Activated gamma-delta T cell treated with anti-CD3 and anti-CD28 coated beads, Interleukin-2, amount 50 U/mL, for 16 hours (primary cell): ENCODE measurements around the gene SLC27A3.
A peak's percentile ranks its signal among the peaks of the same experiment; 100 is the strongest.

ENCODE experiments used
- DNase-seq: peaks from one replicate; pipeline ENCODE4 v3.0.0-alpha.2; 2020; ENCODE audit warnings: low read depth

SLC27A3 gene

DNA sequence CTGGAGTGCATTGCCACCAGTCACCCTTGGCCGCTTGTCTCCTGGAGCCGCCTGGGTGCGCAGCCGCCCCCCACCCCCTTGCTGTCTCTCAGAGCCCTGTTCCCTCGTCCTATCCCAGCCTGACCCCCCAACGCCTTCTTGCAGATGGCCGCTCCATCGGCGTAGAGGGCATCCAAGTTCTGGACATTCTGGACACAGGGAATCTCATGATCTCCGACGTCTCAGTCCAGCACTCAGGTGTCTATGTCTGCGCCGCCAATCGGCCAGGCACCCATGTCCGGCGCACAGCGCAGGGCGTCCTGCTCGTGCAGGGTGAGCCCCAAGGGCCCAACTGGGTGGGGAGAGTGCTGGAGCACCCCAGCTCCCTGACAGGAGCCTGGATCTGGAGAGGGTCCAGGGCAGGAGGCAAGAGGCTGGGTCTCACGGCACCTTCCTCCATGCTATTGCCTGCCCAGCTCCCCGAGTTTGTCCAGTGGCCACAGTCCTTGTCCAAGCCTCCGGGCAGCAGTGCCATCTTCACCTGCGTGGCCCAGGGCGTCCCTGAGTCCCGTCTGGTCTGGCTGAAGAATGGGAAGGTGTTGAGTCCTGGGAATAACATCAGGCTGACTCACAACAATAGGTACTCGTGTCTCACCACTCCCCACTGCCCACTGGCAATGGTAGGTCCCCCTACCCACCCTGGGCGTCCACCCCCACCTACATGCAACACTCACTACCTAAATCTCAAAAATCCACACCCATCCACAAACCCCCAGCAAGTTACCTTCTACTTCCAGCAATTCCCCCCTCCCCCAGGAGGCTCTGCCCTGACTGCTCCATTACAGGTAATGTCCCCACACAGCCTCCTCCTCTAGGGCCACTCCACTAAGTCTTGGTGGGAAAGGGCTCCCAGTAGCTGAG is 24.6 kb downstream of the SLC27A3 start:
- DNase-seq, result no peak

DNA sequence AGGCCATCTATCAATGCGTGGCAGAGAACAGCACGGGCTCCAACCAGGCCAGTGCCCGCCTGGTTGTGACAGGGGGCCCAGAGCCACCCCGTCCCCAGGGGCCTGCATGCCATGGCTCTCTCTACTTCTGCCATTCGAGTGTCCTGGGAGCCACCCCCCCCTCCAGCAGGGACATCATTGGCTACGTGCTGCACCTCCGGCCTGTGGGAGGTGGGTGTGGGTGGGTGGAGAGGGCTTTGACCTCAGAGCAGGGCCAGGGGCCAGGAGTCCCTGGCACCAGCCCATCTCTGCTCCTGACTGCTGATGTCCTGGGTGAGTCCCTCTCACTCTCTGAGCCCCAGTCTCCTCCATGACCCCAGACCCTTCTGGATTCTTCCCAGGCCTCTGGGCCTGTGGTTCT is 25.3 kb downstream of the SLC27A3 start:
- DNase-seq, result no peak

GRCh38 chr1:153801028-153801625 is 25.9 kb downstream of the SLC27A3 start:
- no peak for DNase-seq

DNA sequence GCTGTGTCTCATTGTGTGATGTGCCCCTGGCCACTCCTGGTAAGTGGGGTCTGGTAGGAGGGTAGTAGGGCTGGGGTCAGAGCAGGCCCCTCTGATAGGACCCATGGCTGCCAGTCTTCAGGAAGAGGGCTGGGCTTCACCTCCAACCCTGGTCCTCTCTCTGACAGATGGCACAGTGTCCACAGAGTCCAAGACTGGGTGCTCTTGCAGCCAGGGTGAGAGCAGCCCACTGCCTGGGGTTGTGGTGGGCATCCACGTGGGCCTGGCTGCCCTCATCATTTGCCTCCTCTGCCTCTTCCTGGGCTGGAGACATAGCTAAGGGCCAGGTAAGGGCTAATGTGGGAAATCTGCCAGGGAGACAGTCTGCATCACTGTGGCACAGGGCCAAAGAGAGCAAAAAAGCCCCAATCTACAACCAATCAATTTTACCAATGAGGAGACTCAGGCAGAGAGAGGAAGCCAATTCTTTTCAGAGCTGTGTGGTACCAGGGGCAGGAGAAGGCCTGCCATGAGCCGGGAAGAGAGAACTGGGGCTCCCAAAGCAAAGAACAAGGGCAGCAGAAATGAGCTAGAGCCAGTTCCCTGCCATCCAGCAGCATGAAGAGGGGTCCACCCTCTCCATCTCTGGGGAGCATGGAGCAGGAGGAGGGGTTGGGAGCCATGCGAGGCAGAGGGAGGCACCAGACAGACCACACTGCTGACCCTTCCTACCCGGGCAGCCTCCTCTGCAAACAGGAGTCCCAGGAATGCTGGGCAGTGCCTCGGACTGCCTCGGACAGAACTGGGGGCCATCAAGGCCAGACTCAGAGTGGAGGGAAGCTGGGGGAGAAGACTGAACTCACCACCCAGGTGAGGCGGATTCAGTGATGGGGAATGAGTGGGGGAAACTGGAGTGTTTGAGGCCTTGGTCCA is 26.8 kb downstream of the SLC27A3 start:
- no peak for DNase-seq

DNA sequence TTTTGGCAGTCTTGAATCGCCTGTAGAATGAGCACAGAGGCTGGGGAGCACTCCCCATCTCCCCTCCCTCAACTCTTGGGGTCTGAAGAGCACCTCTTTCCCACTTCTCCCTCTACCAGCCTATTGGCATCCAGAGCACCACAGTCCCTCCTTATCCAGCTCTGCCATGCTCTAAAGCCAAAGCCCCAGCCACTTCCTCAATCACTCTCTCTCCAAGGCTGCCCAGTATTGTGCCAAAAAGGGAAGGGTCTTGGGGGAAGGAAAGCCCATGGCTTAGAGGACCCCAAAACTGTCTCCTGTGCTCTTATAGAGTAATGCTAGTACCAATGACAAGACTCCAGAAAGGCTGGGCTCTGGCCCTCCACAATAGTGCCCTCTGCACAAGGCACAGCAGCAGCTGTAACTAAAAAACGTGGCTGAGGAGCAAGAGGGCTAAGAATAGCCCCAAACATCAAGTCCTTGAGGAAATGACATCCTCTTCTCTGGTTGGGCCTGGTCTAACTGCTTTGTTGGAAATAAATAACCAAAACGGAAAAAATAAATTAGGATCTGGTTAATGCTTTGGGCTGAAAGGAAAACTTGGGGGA is 28.4 kb downstream of the SLC27A3 start:
- DNase-seq, result no peak

DNA sequence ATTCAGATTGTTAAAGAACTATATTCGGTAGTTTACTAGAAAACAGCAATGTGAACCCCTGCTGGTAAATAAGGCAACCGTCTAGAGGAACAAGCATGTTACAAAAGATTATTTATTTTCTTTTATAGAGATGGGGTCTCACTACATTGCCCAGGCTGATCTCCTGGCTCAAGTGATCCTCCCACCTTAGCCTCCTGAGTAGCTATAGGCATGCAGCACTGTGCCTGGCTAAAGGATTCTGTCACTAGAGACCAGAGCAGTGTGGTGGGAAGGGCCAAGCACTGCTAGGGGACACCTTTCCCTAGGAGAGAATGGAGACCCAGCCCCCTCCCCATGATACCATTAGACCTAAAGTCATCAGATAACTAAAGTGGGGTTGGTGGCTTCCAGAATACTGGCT is 28.9 kb downstream of the SLC27A3 start:
- DNase-seq, result no peak

DNA sequence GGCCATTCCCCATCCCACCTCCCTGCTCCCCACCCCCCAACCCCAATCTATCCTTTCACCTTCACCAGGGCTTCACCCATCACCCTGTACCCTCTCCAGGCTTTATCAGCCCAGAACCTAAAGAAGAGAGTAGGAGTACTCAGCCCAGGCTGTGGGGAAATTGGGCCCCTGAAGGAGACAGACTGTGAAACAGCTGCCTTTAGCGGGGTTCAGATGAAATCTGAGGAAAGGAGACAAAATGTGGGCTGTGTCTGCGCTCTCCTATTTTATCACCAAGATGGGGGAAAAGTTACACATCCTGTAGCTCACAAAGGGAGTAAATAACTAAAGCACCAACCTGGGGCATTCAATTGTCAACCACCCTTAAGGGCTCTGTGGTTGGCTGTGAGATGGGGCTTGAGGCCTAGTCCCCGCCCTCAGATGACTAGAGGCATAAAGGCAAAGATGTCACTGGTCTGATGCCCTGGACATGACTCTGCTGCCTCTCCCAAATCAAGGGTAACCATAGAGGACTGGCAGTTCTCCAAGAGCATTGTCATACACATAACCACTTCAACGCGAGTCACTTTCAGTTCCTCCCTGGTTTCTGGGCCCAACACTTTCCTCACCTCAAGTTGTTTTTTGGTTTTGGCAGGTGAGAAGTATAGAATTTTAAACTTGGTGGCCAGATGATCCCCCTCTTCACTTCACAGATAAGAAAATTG is 30.0 kb downstream of the SLC27A3 start:
- DNase-seq, result peak; percentile 61

DNA sequence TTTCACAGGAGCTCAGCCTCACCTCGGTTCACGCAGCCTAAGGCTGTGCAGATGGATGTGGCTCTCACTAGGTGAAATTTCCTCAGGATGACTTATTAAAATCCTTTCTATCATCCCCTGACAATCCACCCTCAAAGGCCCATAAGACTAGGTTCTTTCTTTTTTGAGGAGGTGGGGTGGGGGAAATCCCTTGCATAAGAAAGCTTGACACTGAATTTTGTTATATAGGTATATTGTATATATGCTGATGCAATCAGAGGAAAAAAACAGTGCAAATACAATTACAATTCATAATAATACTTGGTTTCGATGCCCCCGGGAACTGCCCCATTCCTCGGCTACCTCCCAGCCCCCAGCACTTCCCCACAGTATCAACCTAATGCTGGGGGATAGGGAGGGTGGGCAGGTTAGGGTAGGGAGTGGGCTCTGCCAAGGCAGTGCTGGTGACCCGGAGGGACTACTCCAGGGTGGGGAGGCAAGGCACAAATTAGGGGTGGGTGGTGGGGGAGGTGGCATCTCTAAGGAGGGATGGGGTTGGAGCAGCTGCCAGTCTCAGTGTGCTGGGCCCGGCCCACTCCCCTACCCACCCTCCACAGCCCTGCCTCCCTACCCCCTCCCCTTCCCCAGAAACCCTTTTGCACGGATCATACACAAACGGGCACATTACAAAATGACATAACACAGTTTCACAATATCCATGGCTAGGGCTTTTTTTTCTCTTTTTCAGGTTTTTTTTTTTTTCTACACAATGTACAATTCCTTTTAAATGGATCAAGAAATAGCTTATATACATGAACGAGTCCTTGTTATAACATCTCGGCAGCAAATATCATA is 30.9 kb downstream of the SLC27A3 start:
- no peak for DNase-seq

- no peak for DNase-seq
Observed at GRCh38 chr1:153816283-153816889, 41.2 kb downstream of the SLC27A3 start.

DNA sequence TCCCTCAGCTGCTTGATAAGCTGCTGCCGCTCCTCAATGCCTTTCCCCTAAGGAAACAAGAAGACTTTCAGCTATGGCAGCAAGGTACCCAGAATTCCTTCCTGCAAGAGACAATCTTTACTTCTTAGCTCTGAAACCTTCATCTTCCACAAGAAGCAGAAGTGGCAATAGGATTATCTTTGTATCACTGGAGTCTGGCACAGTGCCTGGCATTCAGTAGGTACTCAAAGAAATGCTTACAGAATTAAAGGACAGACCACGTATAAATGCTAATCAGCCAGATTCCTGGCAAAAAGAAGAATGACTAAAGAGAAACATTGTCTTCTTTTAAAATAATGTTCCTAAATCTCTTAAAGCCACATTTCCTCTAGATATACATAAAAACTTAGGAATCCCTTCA is 43.7 kb downstream of the SLC27A3 start:
- DNase-seq, result no peak

DNA sequence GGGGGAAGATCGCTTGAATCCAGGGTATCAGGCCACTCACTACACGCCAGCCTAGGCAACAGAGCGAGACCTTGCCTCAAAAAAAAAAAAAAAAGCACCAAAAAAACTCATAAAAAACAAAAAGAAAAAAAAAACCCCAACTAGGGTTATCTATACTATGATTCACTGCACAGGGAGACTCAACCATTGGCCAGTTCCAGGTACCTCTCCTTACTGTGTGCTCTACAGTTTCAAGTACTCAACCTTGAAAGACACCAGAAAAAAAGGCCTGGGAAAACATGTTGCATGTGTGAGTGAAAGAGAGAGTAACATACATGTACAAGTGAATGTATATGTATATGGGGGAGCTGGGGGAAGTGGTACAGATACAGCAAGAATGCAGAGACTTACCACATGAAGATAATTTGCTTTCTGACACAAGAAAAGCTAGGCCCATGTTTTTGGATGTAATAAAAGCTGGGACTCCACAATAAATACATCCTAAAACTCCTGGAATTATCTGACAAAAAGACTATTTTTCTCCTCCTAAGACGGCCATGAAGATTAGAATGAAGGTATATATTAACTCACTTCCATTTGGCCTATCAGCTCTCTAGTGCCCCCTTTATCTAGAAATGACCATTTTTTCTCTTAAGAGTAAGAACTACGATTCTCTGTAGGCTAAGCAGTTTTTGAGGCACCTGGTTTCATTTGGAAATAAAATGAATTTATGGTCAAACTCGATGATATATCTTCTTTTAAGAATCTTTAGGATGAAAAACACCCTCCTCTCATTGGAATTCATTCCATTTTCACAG is 52.2 kb downstream of the SLC27A3 start:
- DNase-seq, result no peak
